K562 (cell line): Measurements from ENCODE around the gene COQ5. TPM values are rescaled to one million over a fixed set of nuclear protein-coding genes. Genes with fewer than 3 reads are reported as not detected.

ENCODE experiments used
- CBX5 ChIP-seq: IDR thresholded peaks from 2 replicates; pipeline ENCODE4 v1.6.1; 2014; ENCODE audit warnings: low read depth, borderline replicate concordance
- FOSL1 ChIP-seq: fragments of 200-800 bp; sonication (Bioruptor generic); conservative IDR thresholded peaks from 2 replicates; pipeline ENCODE4 v1.6.1; 2016; ENCODE audit warnings: missing genetic modification characterization, missing compliant biosample characterization
- JUNB ChIP-seq: fragments of 450-650 bp; formaldehyde crosslinking; conservative IDR thresholded peaks from 2 replicates; pipeline ENCODE4 v1.4.0; 2020; ENCODE audit warnings: mild to moderate bottlenecking
- L3MBTL2 ChIP-seq: fragments of 450-650 bp; IDR thresholded peaks from 2 replicates; pipeline ENCODE4 v1.6.1; 2016; ENCODE audit warnings: mild to moderate bottlenecking, moderate library complexity
- NR2C2 ChIP-seq, 2 experiments: fragments of 200-800 bp in 1 of 2; sonication (Bioruptor generic) in 1 of 2; sonication (generic) in 1 of 2; formaldehyde crosslinking in 1 of 2; IDR thresholded peaks; 2 replicates each; pipeline versions ENCODE4 v1.6.1 to v1.8.0; 2016 to 2022; ENCODE audit warnings: mild to moderate bottlenecking in 1 of 2, missing compliant biosample characterization in 1 of 2, missing genetic modification characterization in 1 of 2, missing genetic modification reagents in 1 of 2
- NR3C1 ChIP-seq: sonication (generic); formaldehyde crosslinking; IDR thresholded peaks from 2 replicates; pipeline ENCODE4 v1.8.1; 2022; ENCODE audit warnings: missing genetic modification reagents
- RB1 ChIP-seq: fragments of 450-650 bp; IDR thresholded peaks from 2 replicates; pipeline ENCODE4 v1.6.1; 2017; ENCODE audit warnings: low read depth, mild to moderate bottlenecking
- RERE ChIP-seq: sonication (generic); formaldehyde crosslinking; IDR thresholded peaks from 2 replicates; pipeline ENCODE4 v1.8.0; 2023; ENCODE audit warnings: missing genetic modification reagents, mild to moderate bottlenecking, borderline replicate concordance
- SLC30A9 ChIP-seq: fragments of 250-450 bp; sonication (Bioruptor Pico); IDR thresholded peaks from 2 replicates; pipeline ENCODE4 v1.8.0; 2022; ENCODE audit warnings: mild to moderate bottlenecking, moderate library complexity
- SRF ChIP-seq, 2 experiments: fragments of 250-450, 450-650 bp in 1 of 2; sonication (Bioruptor Pico) in 1 of 2; sonication (generic) in 1 of 2; formaldehyde crosslinking; IDR thresholded peaks; 2 replicates each; pipeline versions ENCODE4 v1.5.0 to v1.5.1; 2020 to 2022; ENCODE audit warnings: mild to moderate bottlenecking in 1 of 2, missing genetic modification reagents in 1 of 2
- YBX1 ChIP-seq: fragments of 450-650 bp; IDR thresholded peaks from 2 replicates; pipeline ENCODE4 v1.7.1; 2016; ENCODE audit warnings: mild to moderate bottlenecking
- ZNF146 ChIP-seq: IDR thresholded peaks from one replicate; pipeline ENCODE4 v1.6.1; 2018; ENCODE audit warnings: missing compliant biosample characterization; ENCODE audit not compliant: unreplicated experiment
- ZNF589 ChIP-seq: fragments of 200-800 bp; sonication (Bioruptor generic); IDR thresholded peaks from 2 replicates; pipeline ENCODE4 v1.6.1; 2016; ENCODE audit warnings: low read depth, missing genetic modification characterization, missing compliant biosample characterization
- ZNF696 ChIP-seq: fragments of 250-450 bp; sonication (Bioruptor Pico); conservative IDR thresholded peaks from 2 replicates; pipeline ENCODE4 v1.4.0; 2020; ENCODE audit warnings: mild to moderate bottlenecking, moderate library complexity
- polyA plus RNA-seq, 8 experiments: library from polyadenylated mRNA; depleted of rRNA in 4 of 8; stranded (reverse) in 5 of 8; unstranded in 3 of 8; fragments of >200 nt; fragmentation: Nextera tagmentation in 2 of 8; fragmentation: Illumina TruSeq in 1 of 8; extraction: Ambion mirVana in 2 of 8; extraction: Trizol in 1 of 8; gene quantifications; 2 replicates each; pipeline versions ENCODE4 v1.2.1 to v1.2.3, GENCODE V29; 2011 to 2014; ENCODE audit warnings: inconsistent platforms in 1 of 8, missing spikeins in 1 of 8
- total RNA-seq, 7 experiments: library from RNA; depleted of rRNA in 6 of 7; stranded (reverse); fragments of >200 nt in 6 of 7; fragmentation: Illumina TruSeq in 2 of 7; extraction: Trizol in 2 of 7; gene quantifications; 2 replicates each; pipeline versions ENCODE4 v1.2.1 to v1.2.3, GENCODE V29; 2011 to 2021; ENCODE audit warnings: low replicate concordance in 1 of 7
- TF ChIP-seq, protein P1 (sequence below), 2 experiments: fragments of 450-650 bp; conservative IDR thresholded peaks; 2 replicates each; pipeline ENCODE4 v1.6.1; 2017; ENCODE audit warnings: mild to moderate bottlenecking in 2 of 2, moderate library complexity in 2 of 2
- TF ChIP-seq, protein P2 (sequence below): sonication (generic); formaldehyde crosslinking; IDR thresholded peaks from 2 replicates; pipeline ENCODE4 v1.8.0; 2023; ENCODE audit warnings: mild to moderate bottlenecking, missing genetic modification reagents
- TF ChIP-seq, protein P3 (sequence below): fragments of 450-650 bp; IDR thresholded peaks from 2 replicates; pipeline ENCODE4 v1.6.1; 2016; ENCODE audit warnings: mild to moderate bottlenecking

Gene COQ5
- total and polyA plus RNA-seq, 9 of the 15 experiments (the other 6 are each of a cell fraction or from before 2014, with no cell fraction given), result 19.2 to 59.7 (median 30.4) TPM

DNA sequence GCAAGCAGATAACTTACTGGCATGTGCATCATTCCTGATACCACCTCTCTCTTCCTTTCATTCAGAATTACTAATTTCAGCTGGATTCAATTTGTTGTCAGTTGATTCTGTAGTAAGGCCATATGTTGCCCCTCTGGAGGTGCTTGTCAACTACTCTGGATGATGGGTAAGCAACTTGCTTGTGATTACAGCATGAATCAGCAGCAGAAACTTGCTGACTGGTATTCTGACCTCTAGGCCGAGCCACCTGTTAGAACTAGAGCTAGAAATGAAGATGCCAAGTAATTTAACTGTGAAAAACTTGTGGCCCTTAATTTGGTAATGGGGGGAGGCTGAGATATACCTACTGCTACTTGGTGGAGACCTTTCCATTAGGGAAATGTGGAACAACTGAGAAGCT lies 10.3 kb upstream of the COQ5 start (continued):
- no peak for TF ChIP-seq ZNF146 (CRISPR knock-in tag)
- no peak for TF ChIP-seq RB1
- TF ChIP-seq, protein P1, sequence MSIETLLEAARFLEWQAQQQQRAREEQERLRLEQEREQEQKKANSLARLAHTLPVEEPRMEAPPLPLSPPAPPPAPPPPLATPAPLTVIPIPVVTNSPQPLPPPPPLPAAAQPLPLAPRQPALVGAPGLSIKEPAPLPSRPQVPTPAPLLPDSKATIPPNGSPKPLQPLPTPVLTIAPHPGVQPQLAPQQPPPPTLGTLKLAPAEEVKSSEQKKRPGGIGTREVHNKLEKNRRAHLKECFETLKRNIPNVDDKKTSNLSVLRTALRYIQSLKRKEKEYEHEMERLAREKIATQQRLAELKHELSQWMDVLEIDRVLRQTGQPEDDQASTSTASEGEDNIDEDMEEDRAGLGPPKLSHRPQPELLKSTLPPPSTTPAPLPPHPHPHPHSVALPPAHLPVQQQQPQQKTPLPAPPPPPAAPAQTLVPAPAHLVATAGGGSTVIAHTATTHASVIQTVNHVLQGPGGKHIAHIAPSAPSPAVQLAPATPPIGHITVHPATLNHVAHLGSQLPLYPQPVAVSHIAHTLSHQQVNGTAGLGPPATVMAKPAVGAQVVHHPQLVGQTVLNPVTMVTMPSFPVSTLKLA (conservative IDR thresholded peaks at IDR 0.05), result 0 out of 4 replicates have a peak, but pooled peaks of 1 of the 2 experiments have one; percentile 38
- TF ChIP-seq, protein P2, sequence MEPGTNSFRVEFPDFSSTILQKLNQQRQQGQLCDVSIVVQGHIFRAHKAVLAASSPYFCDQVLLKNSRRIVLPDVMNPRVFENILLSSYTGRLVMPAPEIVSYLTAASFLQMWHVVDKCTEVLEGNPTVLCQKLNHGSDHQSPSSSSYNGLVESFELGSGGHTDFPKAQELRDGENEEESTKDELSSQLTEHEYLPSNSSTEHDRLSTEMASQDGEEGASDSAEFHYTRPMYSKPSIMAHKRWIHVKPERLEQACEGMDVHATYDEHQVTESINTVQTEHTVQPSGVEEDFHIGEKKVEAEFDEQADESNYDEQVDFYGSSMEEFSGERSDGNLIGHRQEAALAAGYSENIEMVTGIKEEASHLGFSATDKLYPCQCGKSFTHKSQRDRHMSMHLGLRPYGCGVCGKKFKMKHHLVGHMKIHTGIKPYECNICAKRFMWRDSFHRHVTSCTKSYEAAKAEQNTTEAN (CRISPR knock-in tag), result no peak
- TF ChIP-seq YBX1, result no peak
- peak; percentile 57; the same call in 1 of the 2 replicates for TF ChIP-seq FOSL1 (tag)
- TF ChIP-seq RERE (CRISPR knock-in tag), result no peak
- TF ChIP-seq SLC30A9 (CRISPR knock-in tag), result no peak
- no peak for TF ChIP-seq JUNB (CRISPR knock-in tag)
- 0 out of 2 replicates have a peak, but pooled peaks have one; percentile 24 for TF ChIP-seq L3MBTL2
- no peak for TF ChIP-seq NR3C1 (CRISPR knock-in tag)
- TF ChIP-seq SRF (CRISPR knock-in tag; IDR thresholded peaks at IDR 0.05), result no peak
- no peak for TF ChIP-seq CBX5
- no peak for TF ChIP-seq NR2C2 (CRISPR knock-in tag; IDR thresholded peaks at IDR 0.05)
- TF ChIP-seq NR2C2 (tag; IDR thresholded peaks at IDR 0.05), result no peak
- TF ChIP-seq, protein P3, sequence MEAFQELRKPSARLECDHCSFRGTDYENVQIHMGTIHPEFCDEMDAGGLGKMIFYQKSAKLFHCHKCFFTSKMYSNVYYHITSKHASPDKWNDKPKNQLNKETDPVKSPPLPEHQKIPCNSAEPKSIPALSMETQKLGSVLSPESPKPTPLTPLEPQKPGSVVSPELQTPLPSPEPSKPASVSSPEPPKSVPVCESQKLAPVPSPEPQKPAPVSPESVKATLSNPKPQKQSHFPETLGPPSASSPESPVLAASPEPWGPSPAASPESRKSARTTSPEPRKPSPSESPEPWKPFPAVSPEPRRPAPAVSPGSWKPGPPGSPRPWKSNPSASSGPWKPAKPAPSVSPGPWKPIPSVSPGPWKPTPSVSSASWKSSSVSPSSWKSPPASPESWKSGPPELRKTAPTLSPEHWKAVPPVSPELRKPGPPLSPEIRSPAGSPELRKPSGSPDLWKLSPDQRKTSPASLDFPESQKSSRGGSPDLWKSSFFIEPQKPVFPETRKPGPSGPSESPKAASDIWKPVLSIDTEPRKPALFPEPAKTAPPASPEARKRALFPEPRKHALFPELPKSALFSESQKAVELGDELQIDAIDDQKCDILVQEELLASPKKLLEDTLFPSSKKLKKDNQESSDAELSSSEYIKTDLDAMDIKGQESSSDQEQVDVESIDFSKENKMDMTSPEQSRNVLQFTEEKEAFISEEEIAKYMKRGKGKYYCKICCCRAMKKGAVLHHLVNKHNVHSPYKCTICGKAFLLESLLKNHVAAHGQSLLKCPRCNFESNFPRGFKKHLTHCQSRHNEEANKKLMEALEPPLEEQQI, result no peak
- no peak for TF ChIP-seq ZNF696 (CRISPR knock-in tag)
- no peak for TF ChIP-seq ZNF589 (CRISPR knock-in tag)
